Pulmonary artery endothelial cell (primary cell): ENCODE data around the gene MIOX. TPM values are rescaled to one million over a fixed set of nuclear protein-coding genes. Genes with fewer than 3 reads are reported as not detected.
"Not testable (repeated sequence)": the region's sequence is repeated elsewhere in the genome, so short reads cannot be mapped to it uniquely, and the experiment has no call there.

Experiments used
- DNase-seq: peaks from one replicate; pipeline ENCODE4 v3.0.0-alpha.2; 2011; ENCODE audit warnings: low read depth, low spot score
- total RNA-seq: library from RNA; depleted of rRNA; stranded (reverse); fragments of >200 nt; gene quantifications from 2 replicates; pipeline ENCODE4 v1.2.3, GENCODE V29; 2014

MIOX gene
- total RNA-seq, 1 donor from 2014 or later, result not detected

GRCh38 chr22:50516068-50516467, 29.4 kb downstream of the MIOX start:
- DNase-seq, result no peak

- DNase-seq, result no peak
Observed at GRCh38 chr22:50516891-50517290, 30.2 kb downstream of the MIOX start.

- no peak for DNase-seq
Observed at GRCh38 chr22:50517495-50518260, 31.0 kb downstream of the MIOX start.

GRCh38 chr22:50518606-50519005, 31.9 kb downstream of the MIOX start:
- no peak for DNase-seq

- no peak for DNase-seq
Observed at GRCh38 chr22:50519151-50519550, 32.5 kb downstream of the MIOX start.

- not testable (repeated sequence) for DNase-seq
Observed at GRCh38 chr22:50520184-50520583, 33.5 kb downstream of the MIOX start.

GRCh38 chr22:50520826-50521453, 34.3 kb downstream of the MIOX start:
- DNase-seq, result no peak

- no peak for DNase-seq
Observed at GRCh38 chr22:50521710-50522109, 35.1 kb downstream of the MIOX start.

- no peak for DNase-seq
Observed at GRCh38 chr22:50522208-50522805, 35.6 kb downstream of the MIOX start.

GRCh38 chr22:50522806-50523438, 36.3 kb downstream of the MIOX start:
- no peak for DNase-seq

- DNase-seq, result no peak
Observed at GRCh38 chr22:50523458-50523805, 36.8 kb downstream of the MIOX start.

GRCh38 chr22:50523806-50524675, 37.4 kb downstream of the MIOX start:
- no peak for DNase-seq

GRCh38 chr22:50524676-50525103, 38.0 kb downstream of the MIOX start:
- no peak for DNase-seq

GRCh38 chr22:50525104-50525857, 38.6 kb downstream of the MIOX start, which contains the start of gene SCO2:
Gene SCO2 (minus strand): TSS chr22:50525598. CDS start chr22:50524411, 1,187 bp downstream.
- DNase-seq, result peak; percentile 90

GRCh38 chr22:50525858-50526107, 39.1 kb downstream of the MIOX start:
- DNase-seq, result no peak

- DNase-seq, result no peak
Observed at GRCh38 chr22:50526108-50526833, 39.6 kb downstream of the MIOX start.

GRCh38 chr22:50526834-50527801, 40.5 kb downstream of the MIOX start:
- no peak for DNase-seq

- no peak for DNase-seq
Observed at GRCh38 chr22:50527921-50528681, 41.4 kb downstream of the MIOX start.
